CD4-positive, CD25-positive, alpha-beta regulatory T cell (primary cell): Measurements from ENCODE around the gene LOC101059915.

Experiments used
- ATAC-seq, 2 donors: fragments of 150-1000 bp; cut with Tn5 transposase; one replicate each; pipeline ENCODE4 v1.10.0; 2021; ENCODE audit warnings: low read depth in 2 of 2, moderate number of reproducible peaks in 2 of 2, moderate library complexity in 1 of 2
- DNase-seq, 3 donors: peaks; one replicate each; pipeline versions ENCODE4 v3.0.0 to v3.0.0-alpha.2; 2012 to 2022; ENCODE audit warnings: mixed read lengths in 1 of 3
- H3K27ac ChIP-seq: one replicate; pipeline ENCODE4 v1.7.0; 2013; ENCODE audit warnings: mild to moderate bottlenecking, low read length; ENCODE audit not compliant: insufficient read depth, poor library complexity, severe bottlenecking
- H3K27me3 ChIP-seq: one replicate; pipeline ENCODE4 v1.7.0; 2013; ENCODE audit warnings: low read length; ENCODE audit not compliant: control insufficient read depth, insufficient read depth
- H3K36me3 ChIP-seq: one replicate; pipeline ENCODE4 v1.7.0; 2013; ENCODE audit warnings: mild to moderate bottlenecking, low read length, moderate library complexity; ENCODE audit not compliant: control insufficient read depth, insufficient read depth
- H3K4me1 ChIP-seq: 2 replicates; pipeline ENCODE4 v1.7.0; 2013; ENCODE audit warnings: mild to moderate bottlenecking, low read length; ENCODE audit not compliant: insufficient read depth, control insufficient read depth, poor library complexity, severe bottlenecking
- H3K4me3 ChIP-seq: one replicate; pipeline ENCODE4 v1.7.0; 2013; ENCODE audit warnings: low read depth, mild to moderate bottlenecking, low read length, moderate library complexity
- H3K9me3 ChIP-seq, 2 experiments: 1 replicate in 1 of 2; 2 replicates in 1 of 2; pipeline ENCODE4 v1.7.0; 2013; ENCODE audit warnings: low read length in 2 of 2, mild to moderate bottlenecking in 1 of 2, moderate library complexity in 1 of 2; ENCODE audit not compliant: control insufficient read depth in 2 of 2
- H3K27ac Mint-ChIP-seq, 3 donors: one replicate each; pipeline ENCODE4 v1.8.0; 2020 to 2022; ENCODE audit warnings: mild to moderate bottlenecking in 3 of 3, mixed read lengths in 3 of 3, moderate library complexity in 2 of 3
- H3K27me3 Mint-ChIP-seq: one replicate; pipeline ENCODE4 v1.8.0; 2022; ENCODE audit warnings: mild to moderate bottlenecking, mixed read lengths
- H3K36me3 Mint-ChIP-seq: one replicate; pipeline ENCODE4 v1.8.0; 2020; ENCODE audit warnings: mixed read lengths
- H3K4me1 Mint-ChIP-seq, 4 donors: one replicate each; pipeline ENCODE4 v1.8.0; 2020 to 2022; ENCODE audit warnings: mixed read lengths in 4 of 4, mild to moderate bottlenecking in 1 of 4
- H3K4me3 Mint-ChIP-seq, 4 donors: one replicate each; pipeline ENCODE4 v1.8.0; 2020 to 2022; ENCODE audit warnings: mild to moderate bottlenecking in 4 of 4, mixed read lengths in 4 of 4, moderate library complexity in 3 of 4
- H3K9me3 Mint-ChIP-seq, 7 donors: one replicate each; pipeline ENCODE4 v1.8.0; 2020 to 2022; ENCODE audit warnings: mixed read lengths in 7 of 7, mild to moderate bottlenecking in 3 of 7, moderate library complexity in 2 of 7

LOC101059915 gene

GRCh38 chrX:71667328-71668247, at the start of gene LOC101059915:
TSS of gene LOC101059915 (plus strand) at chrX:71667546.
- no peaks in the 10 kb centered on the region for H3K27me3 ChIP-seq
- H3K4me1 ChIP-seq: peaks cover under 1% of the 10 kb centered on the region
- no peak within 1 kb of the TSS for H3K4me3 ChIP-seq
- no peaks in the 10 kb centered on the region for H3K9me3 ChIP-seq
- Mint-ChIP-seq H3K36me3 (no peaks in the 10 kb centered on the region), H3K4me1 (peaks cover 0 to 24% (median 9%) of the 10 kb centered on the region in 4 donors), H3K4me3 (no peak within 1 kb of the TSS), H3K9me3 (peaks cover 0 to 1% (median 0%) of the 10 kb centered on the region in 7 donors), H3K27ac (no peak within 1 kb of the TSS), H3K27me3 (no peaks in the 10 kb centered on the region)
- H3K36me3 ChIP-seq: no peaks in the 10 kb centered on the region
- DNase-seq (no peak), ATAC-seq (no peak)
- no peak within 1 kb of the TSS for H3K27ac ChIP-seq

- H3K4me1 Mint-ChIP-seq: peaks cover 5 to 73% (median 34%) of the 10 kb centered on the region in 4 donors
- DNase-seq (no peak), ATAC-seq (no peak)
- H3K4me3 ChIP-seq: peak overlapping the region; percentile 53
- H3K9me3 ChIP-seq: no peaks in the 10 kb centered on the region
- H3K36me3 Mint-ChIP-seq: peaks cover 21% of the 10 kb centered on the region
- no peaks in the 10 kb centered on the region for H3K27me3 Mint-ChIP-seq
- peaks cover 47% of the 10 kb centered on the region for H3K4me1 ChIP-seq
- H3K27me3 ChIP-seq: no peaks in the 10 kb centered on the region
- H3K9me3 Mint-ChIP-seq: no peaks in the 10 kb centered on the region
- peak overlapping the region; percentile 76 for H3K27ac ChIP-seq
- peak overlapping the region; percentile 77 to 91 (median 87) for H3K4me3 Mint-ChIP-seq
- peaks cover 14% of the 10 kb centered on the region for H3K36me3 ChIP-seq
- peak overlapping the region; percentile 86 to 89 (median 88) for H3K27ac Mint-ChIP-seq
Observed at GRCh38 chrX:71617742-71618141, 49.6 kb upstream of the LOC101059915 start.

GRCh38 chrX:71618303-71618721, 49.0 kb upstream of the LOC101059915 start, which contains the start of gene CXCR3:
TSS of gene CXCR3 (minus strand) at chrX:71618511. CDS start at chrX:71618449, 62 bp downstream.
- DNase-seq (peak in 1 of 3 donors; percentile 73), ATAC-seq (peak; percentile 27 to 35)
- no peaks in the 10 kb centered on the region for H3K9me3 ChIP-seq
- Mint-ChIP-seq H3K27ac (peak within 1 kb of the TSS; percentile 86 to 96 (median 89)), H3K9me3 (no peaks in the 10 kb centered on the region), H3K4me3 (peak within 1 kb of the TSS; percentile 77 to 91 (median 87)), H3K4me1 (peaks cover 5 to 78% (median 35%) of the 10 kb centered on the region in 4 donors), H3K27me3 (no peaks in the 10 kb centered on the region), H3K36me3 (peaks cover 17% of the 10 kb centered on the region)
- H3K27ac ChIP-seq: peak within 1 kb of the TSS; percentile 76
- H3K27me3 ChIP-seq: no peaks in the 10 kb centered on the region
- peak within 1 kb of the TSS; percentile 53 for H3K4me3 ChIP-seq
- H3K4me1 ChIP-seq: peaks cover 53% of the 10 kb centered on the region
- peaks cover 14% of the 10 kb centered on the region for H3K36me3 ChIP-seq

- H3K36me3 ChIP-seq: peaks cover 10% of the 10 kb centered on the region
- H3K36me3 Mint-ChIP-seq: peaks cover 13% of the 10 kb centered on the region
- no peaks in the 10 kb centered on the region for H3K27me3 ChIP-seq
- DNase-seq (no peak), ATAC-seq (no peak)
- peaks cover 57% of the 10 kb centered on the region for H3K4me1 ChIP-seq
- no peaks in the 10 kb centered on the region for H3K9me3 ChIP-seq
- peak overlapping the region; percentile 76 for H3K27ac ChIP-seq
- peak overlapping the region; percentile 50 for H3K4me3 ChIP-seq
- H3K4me1 Mint-ChIP-seq: peaks cover 5 to 81% (median 38%) of the 10 kb centered on the region in 4 donors
- peak overlapping the region; percentile 86 to 96 (median 89) for H3K27ac Mint-ChIP-seq
- peak overlapping the region; percentile 77 to 91 (median 84) for H3K4me3 Mint-ChIP-seq
- no peaks in the 10 kb centered on the region for H3K27me3 Mint-ChIP-seq
- no peaks in the 10 kb centered on the region for H3K9me3 Mint-ChIP-seq
Observed at GRCh38 chrX:71618787-71619186, 48.6 kb upstream of the LOC101059915 start.

DNA sequence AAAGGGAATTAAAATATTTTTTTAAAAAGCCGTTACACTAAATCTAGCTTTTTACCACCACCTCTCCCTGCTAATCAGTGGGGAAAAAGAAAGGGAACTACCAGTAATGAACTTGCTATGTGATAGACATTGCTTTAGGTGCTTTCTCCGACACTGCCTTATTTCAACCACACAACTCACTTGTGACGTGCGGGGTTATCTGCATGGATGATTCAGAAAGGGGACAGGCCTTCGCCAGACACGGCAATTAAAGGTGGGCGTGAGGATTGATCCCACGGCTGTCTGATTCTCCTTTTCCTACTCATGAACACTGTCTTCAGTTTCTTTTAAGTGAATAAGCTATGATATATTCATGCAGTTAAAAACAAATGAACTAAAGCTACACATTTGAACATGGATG, 48.2 kb upstream of the LOC101059915 start:
- Histone ChIP-seq H3K4me1 (peaks cover 60% of the 10 kb centered on the region), H3K4me3 (peak overlapping the region; percentile 47), H3K27ac (peak overlapping the region; percentile 76), H3K27me3 (no peaks in the 10 kb centered on the region), H3K36me3 (peaks cover 9% of the 10 kb centered on the region), H3K9me3 (no peaks in the 10 kb centered on the region)
- H3K27ac Mint-ChIP-seq: peak overlapping the region; percentile 86 to 96 (median 89)
- no peaks in the 10 kb centered on the region for H3K9me3 Mint-ChIP-seq
- no peaks in the 10 kb centered on the region for H3K27me3 Mint-ChIP-seq
- ATAC-seq (peak in 1 of 2 donors; percentile 29), DNase-seq (peak in 2 of 3 donors; percentile 27 to 47)
- peak overlapping the region; percentile 77 to 91 (median 84) for H3K4me3 Mint-ChIP-seq
- H3K4me1 Mint-ChIP-seq: peaks cover 5 to 85% (median 41%) of the 10 kb centered on the region in 4 donors
- peaks cover 13% of the 10 kb centered on the region for H3K36me3 Mint-ChIP-seq

DNA sequence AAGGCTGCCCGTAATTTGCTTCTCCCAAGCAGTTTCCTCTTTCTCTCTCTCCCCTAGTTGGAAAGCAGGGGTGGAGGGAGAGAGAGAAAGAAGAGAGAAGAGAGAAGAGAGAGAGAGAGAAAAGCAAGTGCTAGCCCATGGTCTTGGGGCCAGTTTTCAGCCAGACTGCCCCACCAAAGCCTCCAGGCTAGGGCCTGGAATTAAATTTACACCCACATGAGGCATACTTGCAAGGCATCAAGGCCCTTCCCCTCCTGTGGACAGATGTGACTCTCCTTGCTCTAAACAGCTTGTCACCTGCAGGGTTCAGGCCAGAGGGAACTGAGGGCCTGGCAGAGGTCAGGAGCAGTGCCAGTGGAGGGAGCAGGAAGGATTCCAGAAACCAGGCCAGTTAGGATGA, 47.4 kb upstream of the LOC101059915 start:
- ATAC-seq: no peak

GRCh38 chrX:71621603-71622002, 45.7 kb upstream of the LOC101059915 start:
- no peaks in the 10 kb centered on the region for H3K36me3 Mint-ChIP-seq
- ATAC-seq (no peak), DNase-seq (no peak)
- H3K9me3 Mint-ChIP-seq: no peaks in the 10 kb centered on the region
- Histone ChIP-seq H3K9me3 (no peaks in the 10 kb centered on the region), H3K27me3 (no peaks in the 10 kb centered on the region), H3K4me3 (no peak overlapping the region), H3K4me1 (peaks cover 57% of the 10 kb centered on the region), H3K27ac (peak overlapping the region; percentile 81), H3K36me3 (no peaks in the 10 kb centered on the region)
- peak overlapping the region; percentile 89 to 95 (median 93) for H3K27ac Mint-ChIP-seq
- no peaks in the 10 kb centered on the region for H3K27me3 Mint-ChIP-seq
- H3K4me1 Mint-ChIP-seq: peaks cover 5 to 75% (median 32%) of the 10 kb centered on the region in 4 donors
- H3K4me3 Mint-ChIP-seq: peak overlapping the region in 2 of 4 donors; percentile 75 to 82

More for the DNA sequence above, 47.4 kb upstream of the LOC101059915 start:
- Mint-ChIP-seq H3K36me3 (peaks cover 10% of the 10 kb centered on the region), H3K9me3 (no peaks in the 10 kb centered on the region), H3K27me3 (no peaks in the 10 kb centered on the region), H3K4me3 (peak overlapping the region in 2 of 4 donors; percentile 32 to 70), H3K4me1 (peaks cover 5 to 86% (median 37%) of the 10 kb centered on the region in 4 donors), H3K27ac (peak overlapping the region; percentile 71 to 89 (median 86))
- Histone ChIP-seq H3K27ac (peak overlapping the region; percentile 76), H3K9me3 (no peaks in the 10 kb centered on the region), H3K27me3 (no peaks in the 10 kb centered on the region), H3K4me1 (peaks cover 61% of the 10 kb centered on the region), H3K4me3 (no peak overlapping the region), H3K36me3 (peaks cover 5% of the 10 kb centered on the region)
- DNase-seq: no peak
